GM18867 (cell line): ENCODE data around the gene SAMD8.
A peak's percentile ranks its signal among the peaks of the same experiment; 100 is the strongest.

Experiments used
- ATAC-seq: cut with Tn5 transposase; IDR thresholded peaks from one replicate; pipeline ENCODE4 v1.9.1; 2021; ENCODE audit warnings: mild to moderate bottlenecking, moderate library complexity; ENCODE audit not compliant: unreplicated experiment

SAMD8 gene

DNA sequence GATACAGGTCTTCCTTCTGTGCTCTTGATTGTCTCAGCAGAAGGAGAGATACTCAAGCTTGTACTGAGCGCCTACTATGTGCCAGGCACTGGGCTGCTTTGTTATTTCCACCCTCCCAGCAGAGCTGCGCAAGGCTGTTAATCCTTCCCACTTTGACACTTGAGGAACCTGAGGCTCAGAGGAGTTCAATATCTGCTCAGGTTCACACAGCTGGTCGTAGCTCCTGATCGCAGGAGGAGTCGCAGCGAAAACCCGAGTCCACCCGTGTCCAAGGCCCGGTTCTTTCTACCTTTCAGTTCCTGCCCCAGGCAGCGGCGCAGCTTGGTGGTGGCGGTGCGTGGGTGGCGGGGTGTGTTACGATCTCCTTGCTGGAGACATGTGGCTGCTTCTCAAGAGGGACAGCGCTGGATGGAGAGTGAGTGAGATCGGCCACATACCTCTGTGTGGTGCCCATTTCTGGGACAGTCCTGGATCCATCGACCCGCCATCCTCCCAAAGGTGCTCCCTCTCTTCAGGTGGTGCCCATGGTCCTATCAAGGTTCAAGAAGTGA lies 26.5 kb upstream of the SAMD8 start:
- ATAC-seq = no peak

DNA sequence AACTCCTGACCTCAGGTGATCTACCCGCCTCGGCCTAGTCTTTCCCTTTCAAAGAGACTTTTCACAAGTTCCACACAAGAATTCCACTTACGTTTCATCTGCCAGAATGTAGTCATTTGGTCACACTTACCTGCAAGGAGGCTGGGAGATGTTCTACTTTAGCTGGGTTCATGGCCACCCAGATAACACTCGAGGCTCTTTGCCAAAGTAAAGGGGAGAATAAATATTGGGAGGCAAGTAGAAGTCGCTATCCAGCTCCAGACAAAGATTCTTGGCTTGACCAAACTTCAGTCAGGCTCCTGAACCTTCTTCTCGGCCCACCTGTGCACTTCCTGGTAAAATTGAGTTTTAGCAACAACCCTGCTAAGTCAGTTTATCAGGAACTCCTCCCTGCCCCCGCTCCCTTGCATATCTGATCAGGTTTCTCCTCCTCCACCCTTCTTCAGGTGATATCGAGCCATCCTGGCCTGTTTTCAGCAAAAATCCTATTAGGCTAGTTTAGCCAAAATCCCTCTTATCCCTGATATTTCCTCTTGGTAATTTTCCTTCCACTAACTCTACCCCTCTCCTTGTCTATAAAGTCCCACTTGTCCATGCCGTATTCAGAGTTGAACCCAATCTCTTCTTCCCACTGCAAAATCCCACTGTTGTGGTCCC lies 25.1 kb upstream of the SAMD8 start:
- no peak for ATAC-seq

DNA sequence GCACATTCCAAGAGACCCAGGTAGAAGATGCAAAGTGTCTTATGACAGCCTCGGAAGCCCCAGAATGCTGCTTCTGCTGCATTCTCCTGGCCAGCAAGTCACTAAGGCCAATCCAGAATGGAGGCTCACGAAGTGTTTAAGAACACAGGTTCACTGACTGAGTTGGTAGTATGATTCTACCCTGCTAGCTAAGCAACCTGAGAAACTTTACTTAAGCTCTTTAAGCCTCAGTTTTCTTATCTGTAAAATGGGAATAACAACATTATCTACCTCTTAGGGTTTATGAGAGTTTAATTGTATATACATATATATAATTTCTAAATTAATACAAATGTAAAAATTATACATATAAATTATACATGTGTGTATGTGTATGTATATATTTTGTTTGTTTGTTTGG lies 22.8 kb upstream of the SAMD8 start:
- no peak for ATAC-seq

GRCh38 chr10:75089634-75090033 lies 21.8 kb upstream of the SAMD8 start:
- ATAC-seq = no peak

GRCh38 chr10:75091146-75091545 lies 20.3 kb upstream of the SAMD8 start:
- ATAC-seq = no peak

- ATAC-seq = no peak
Observed at GRCh38 chr10:75094465-75094864, 17.0 kb upstream of the SAMD8 start.

GRCh38 chr10:75095631-75096030 lies 15.8 kb upstream of the SAMD8 start:
- no peak for ATAC-seq

- ATAC-seq = no peak
Observed at GRCh38 chr10:75096749-75097148, 14.7 kb upstream of the SAMD8 start.

GRCh38 chr10:75097666-75098285 lies 13.7 kb upstream of the SAMD8 start:
- no peak for ATAC-seq

DNA sequence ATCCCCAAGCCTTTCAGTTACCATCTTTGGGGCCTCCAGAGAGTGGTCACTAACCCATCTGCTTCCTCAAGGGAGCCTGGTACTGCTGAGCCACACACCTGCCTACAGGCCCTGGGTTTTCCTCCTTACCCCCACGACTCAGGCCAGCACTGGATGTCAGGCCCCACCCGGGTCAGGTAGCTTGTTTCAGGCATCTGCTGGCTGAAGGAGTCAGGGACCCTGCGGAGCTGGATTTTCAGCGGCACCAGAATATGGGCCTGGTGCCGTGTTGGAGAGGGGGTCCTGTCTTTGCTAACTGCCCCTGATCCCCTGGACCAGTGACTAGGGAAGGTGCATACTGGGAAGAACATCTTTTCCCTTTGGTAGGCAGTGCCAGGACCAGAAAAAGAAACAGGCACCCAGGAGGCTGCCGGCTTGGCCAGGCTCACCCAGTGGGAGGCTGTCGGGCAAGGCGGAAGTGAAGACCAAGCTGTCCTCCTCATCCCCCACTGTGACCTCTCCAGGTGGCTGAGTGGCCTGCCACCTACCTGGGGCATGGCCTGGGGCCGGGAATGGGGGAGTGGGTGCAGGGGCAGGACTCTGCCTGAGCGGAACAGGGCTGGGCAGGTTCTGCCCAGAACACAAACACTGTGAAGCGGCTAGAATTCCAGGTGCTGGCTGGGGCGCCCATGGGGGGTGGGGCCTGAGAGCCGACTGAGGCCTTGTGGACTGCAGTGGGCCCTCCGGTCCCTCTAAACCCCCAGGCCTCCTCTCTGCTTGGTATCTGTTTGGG lies 12.4 kb upstream of the SAMD8 start:
- ATAC-seq = no peak

DNA sequence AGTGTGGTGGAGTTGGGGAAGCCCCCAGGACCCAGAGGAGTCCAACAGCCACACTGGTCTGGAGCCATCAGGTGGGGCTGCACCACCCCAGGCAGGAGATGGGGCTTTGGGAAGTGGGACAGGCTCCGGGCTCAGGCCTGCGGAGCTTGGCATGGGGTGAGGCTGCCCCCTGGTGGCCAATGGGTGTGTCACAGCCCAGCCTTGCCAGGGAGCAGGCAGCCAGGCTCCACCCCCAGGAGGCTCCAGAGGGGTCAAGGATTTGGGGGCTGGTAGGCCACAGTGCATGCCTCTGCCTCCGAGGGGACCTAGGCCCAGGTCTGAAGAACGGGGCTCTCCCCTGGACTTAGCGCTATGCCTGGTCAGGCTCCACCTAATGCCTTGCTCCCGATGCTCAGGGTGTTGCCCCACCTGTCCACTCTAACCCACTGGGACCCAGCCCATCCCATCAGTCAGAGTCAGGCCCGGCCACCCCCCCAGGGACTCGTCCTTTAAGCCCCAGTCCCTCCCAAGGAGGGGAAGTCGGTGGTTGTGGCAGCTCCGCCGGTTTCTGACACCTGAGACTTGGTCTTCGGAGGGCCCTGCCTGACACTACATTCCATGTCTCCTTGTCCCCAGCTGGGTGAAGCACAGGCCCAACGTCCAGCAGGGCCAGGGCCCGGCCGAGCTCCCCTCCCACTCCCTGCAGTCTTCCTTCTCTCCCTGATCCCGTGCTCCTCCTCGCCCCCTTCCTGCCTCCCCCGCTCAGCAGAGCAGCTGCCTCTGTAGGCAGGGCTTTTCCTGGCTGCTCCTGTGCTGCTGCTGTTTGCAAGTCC lies 11.3 kb upstream of the SAMD8 start:
- peak; percentile 80 for ATAC-seq

- no peak for ATAC-seq
Observed at GRCh38 chr10:75100764-75101291, 10.6 kb upstream of the SAMD8 start.

GRCh38 chr10:75101416-75102251 lies 9.8 kb upstream of the SAMD8 start:
- ATAC-seq = no peak

GRCh38 chr10:75102830-75103673 lies 8.4 kb upstream of the SAMD8 start:
- ATAC-seq = no peak

- ATAC-seq = no peak
Observed at GRCh38 chr10:75103881-75104686, 7.4 kb upstream of the SAMD8 start.

DNA sequence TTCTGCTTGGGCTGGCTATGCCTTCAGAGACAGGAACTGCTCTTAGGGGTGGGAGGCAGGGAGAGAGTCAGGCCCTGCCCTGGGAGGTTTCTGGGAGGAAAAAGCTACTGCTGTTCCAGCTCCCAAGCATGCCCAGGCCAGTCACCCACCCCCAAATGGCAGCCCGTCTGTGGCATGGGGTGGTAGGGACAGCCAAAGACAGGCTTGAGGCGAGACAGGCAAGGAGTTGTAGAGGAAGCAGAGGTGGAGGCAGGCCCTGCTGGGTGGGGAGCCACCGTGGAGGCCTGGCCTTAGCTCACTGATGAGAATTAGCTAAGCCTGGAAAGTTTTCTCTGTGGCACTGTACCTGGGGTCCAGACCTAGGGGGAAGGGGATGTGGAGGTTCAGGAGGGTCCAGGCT lies 6.6 kb upstream of the SAMD8 start:
- ATAC-seq = no peak

GRCh38 chr10:75105576-75106197 lies 5.8 kb upstream of the SAMD8 start:
- no peak for ATAC-seq

DNA sequence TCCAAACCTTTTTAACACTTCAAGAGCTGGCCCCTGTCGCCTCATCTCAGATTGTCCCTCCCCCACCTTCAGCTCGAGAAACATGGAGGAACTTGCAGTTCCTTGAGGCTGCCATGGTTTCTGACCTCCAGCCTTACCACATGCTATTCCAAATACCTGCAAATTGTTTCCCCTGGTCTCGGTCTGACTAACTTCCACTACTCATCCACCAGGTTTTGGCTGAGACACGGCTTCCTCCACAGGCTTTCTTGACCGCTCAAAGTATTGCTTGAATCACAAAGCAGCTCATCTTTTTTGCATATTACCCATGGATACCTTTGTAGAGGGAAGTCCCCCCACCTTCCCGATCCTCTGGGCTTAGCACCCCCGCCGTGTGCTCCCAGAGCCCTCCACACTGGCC lies 5.2 kb upstream of the SAMD8 start:
- ATAC-seq = no peak
